Activated gamma-delta T cell treated with anti-CD3 and anti-CD28 coated beads, Interleukin-2, amount 50 U/mL, for 16 hours (primary cell): Measurements from ENCODE around the gene COL20A1.

Experiments used
- DNase-seq: peaks from one replicate; pipeline ENCODE4 v3.0.0-alpha.2; 2020; ENCODE audit warnings: low read depth

Gene COL20A1

DNA sequence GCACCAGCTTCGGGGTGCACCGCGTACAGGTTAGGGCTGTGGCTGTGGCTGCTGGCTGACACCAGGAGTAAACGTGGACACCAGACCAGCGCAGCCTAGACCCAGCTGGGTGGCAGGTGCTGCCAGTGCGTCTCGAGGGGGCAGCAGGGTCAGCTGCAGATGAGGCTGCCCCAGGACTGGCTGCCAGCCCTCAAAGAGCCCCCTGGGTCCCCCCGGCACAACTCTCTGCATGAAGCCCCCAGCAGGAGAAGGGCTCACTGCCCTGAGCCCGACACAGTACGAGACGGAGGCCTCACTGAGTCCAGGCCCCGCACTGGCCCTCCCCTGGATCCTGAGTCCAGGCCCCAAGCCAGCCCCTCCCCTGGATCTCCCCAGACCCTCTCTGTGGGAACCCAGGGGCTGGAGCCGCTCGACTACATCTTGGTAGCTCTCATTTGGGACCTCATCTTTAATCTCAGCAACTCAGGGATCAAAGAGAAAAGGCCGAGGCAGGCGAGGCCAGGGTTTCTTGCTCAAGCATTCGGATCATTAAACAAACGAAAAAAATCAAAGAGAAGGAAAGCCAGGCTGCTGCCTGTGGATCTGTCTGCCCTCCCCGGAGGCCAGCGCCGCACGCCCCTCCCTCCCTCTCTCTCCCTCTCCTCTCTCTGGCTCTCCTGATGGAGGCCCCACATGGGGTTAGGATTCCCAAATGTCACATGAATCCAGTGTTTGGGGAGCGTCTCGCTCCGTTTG, 31.8 kb upstream of the COL20A1 start:
- no peak for DNase-seq

DNA sequence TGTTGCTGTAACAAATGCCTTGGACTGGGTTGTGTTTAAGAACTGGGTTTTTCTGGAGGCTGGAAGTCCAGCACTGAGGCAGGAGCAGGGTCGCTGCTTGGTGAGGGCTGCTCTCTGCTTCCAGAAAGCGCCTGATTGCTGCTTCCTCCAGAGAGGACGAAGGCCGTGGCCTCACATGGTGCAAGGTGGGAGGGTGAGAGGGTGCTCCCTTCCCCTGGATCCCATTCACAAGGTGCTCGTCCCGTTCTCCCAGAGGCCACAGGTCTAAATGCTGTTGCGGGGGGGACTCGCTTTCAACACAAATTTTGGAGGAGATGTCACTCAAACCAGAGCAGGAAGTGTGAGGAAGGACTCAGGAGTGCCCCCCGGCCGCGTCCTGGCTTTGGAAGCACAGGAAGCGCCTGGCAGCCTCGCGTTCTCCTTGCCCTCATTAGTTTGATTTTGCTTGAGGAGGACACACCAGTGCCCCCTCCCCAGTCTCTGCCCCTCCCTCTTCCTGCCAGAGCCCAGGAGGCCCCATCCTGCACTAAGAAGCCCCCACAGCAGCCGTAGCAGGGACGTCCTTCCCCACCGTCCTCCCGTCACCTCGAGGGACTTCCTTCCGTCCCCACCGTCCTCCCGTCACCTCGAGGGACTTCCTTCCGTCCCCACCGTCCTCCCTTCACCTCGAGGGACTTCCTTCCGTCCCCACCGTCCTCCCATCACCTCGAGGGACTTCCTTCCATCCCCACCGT, 31.0 kb upstream of the COL20A1 start:
- no peak for DNase-seq

DNA sequence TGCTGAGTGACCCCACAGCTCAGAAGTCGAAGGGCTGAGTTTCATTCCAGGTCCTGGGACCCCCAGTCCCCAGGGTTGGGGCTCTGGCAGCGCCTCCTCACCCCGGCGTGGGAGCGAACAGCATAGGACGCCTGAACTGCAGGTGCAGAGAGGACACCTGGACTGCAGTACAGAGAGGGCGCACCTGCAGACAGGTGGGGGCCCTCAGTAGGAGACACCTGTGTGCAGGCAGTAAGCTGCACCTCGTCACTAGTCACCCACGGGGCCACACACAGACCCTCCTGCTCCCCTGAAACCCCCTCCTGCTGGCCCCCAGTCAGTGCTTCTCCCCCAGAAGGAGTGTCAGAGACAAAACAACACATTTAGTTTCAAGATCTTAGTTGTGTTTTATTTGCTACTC, 30.1 kb upstream of the COL20A1 start:
- DNase-seq, result no peak

DNA sequence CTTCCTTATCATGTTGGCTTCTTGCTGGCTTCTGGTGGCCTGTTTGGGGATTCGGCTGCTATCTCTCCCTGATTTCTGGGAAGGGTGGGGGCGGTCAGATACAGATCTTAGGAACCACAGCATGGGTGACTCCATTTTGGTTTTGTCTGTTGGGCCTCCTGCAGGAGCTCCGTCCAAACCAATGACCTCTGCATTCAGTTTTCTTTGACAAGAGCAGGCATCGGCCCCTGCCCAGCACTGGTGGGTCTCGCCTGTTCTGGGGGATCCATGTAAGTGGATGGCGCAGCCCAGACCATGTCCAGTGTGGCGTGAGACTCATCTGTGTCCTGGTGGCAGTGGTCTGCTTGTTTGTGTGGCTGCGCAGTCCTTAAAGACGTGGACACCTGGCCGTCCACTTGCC, 29.0 kb upstream of the COL20A1 start:
- no peak for DNase-seq

DNA sequence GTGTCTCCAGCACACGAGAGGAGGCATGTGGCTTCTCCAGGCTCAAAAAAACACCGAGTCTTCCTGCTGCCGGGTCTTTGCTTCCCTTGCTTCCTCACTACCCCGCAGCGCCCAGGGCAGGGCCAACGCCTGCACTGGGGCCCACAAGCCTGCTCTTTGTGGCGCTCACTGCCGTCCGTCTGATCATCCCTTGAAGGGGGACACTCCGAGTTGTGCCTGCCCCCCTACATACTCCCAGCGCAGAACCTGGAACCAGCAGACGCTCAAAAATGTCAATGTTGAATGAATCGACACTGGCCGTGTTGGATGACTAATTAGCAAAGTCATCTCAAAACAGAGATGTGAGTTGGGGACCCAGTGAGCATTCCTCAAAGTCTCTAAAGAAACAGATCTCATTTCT, 28.5 kb upstream of the COL20A1 start:
- DNase-seq, result no peak

DNA sequence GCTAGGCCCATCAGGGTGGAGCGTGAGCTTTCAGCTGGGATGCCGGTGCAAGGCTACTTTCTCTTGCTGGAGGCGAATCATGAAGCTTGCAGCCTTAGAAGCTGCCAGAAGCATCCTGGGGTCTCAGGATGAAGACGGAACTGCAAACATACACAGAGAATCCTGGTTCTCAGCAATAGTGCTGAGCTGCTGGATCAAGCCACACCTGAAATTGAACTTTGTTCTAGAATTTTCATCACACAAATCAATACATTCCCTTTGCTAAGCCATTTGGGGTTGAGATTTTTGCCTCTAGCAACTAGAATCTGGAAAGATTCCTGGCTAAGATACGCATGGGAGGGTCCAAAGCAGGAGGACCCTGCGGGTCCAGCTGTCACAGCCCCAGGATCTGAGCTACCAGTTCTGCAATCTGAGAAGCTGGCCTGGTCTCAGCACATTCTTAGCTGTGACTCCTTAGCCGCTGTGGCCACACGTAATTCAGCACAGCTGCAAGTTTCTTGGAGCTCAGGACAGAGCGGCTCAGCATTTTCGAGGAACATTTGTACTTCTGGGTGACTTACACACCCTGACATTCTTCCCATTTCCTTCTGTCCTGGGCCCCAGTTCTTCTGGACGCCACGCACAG, 27.0 kb upstream of the COL20A1 start:
- no peak for DNase-seq

DNA sequence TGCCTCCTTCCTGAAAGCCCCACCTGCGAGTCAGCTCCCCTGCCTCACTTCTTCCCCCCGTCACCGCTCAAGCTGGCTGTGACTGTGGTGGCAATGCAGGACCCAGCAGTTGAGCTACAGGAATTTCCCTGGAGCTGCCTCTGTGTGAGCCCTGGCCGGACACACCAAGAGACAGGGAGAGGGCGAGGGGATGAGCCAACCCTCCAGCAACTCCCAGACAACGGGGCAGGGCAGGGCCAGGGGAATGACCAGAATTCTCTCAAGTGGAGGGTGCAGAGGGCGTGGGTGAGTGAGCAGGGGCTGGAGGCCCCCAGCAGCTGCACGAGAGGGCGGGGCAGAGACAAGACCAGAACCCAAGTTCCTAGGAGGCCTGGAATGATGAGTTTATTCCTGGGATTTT, 25.3 kb upstream of the COL20A1 start:
- no peak for DNase-seq

DNA sequence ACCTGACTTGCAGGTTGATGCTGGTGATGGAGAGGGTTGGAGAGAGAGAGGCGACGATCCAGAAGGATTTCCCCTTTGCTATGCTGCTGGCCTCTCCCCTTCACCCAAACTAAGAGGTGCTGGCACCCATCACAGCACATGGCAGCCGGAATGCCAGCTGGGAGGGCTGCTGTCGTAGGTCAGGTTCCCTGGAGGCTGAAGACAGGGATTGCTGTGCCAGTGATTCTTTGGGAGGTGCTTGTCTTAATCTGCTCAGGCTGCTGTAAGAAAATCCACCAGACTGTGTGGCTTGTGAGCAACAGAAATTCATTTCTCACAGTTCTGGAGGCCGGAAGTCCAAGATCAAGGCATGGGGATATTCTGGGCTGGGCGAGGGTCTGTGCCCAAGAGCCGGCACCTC, 24.7 kb upstream of the COL20A1 start:
- DNase-seq, result no peak

DNA sequence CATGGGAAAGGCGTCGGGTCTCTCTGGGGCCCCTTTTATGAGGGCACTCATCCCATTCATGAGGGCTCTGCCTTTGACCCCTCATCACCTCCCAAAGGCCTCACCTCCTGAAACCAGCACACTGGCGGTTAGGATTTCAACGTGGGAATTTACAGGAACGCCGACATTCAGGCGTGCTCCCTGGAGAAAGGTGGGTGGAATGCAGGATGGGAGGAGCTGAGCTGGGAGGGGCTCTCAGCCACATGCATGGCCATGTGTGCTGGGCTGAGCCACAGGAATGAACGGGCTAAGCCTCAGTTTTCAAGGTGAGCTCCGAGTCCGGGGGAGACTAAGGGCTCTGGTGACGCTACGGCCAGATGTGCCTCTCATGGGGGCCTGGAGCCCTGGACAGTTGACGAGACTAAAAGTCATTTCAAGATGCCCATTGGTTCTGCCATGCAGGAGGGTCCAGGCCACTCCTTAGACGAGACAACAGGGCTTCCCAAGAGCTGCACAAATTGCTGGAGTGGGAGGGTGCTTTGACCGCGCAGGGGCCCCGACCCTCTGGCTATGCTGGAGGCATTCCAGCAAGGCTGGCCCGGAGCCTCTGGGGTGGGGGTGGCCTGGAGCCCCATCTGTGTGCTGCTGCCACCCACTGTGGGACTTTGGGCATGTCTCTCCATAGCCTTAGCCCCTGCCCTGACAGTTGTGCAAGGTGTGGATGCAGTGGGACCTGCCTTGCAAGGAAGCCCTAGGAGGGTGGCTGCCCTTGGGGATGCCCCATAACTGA, 24.1 kb upstream of the COL20A1 start:
- DNase-seq, result no peak

DNA sequence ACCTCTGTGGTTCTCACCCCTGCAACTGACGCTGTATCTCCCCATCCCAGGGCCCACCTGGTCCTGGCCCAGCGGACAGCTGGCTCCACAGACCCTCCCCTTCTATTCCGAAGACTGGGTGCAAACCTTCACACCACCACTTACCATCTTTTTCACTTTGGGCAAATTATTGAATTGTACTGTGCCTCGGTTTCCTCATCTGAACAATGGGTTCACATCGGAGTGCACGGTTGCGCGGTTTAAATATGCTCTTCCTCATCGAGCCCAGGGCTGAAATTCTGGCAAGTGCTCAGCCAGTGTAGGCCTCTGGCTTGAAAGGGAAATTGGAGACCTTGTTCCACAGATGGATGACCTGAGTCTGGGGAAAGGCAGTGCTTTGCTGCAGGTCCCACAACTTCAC, 23.3 kb upstream of the COL20A1 start:
- DNase-seq, result no peak

DNA sequence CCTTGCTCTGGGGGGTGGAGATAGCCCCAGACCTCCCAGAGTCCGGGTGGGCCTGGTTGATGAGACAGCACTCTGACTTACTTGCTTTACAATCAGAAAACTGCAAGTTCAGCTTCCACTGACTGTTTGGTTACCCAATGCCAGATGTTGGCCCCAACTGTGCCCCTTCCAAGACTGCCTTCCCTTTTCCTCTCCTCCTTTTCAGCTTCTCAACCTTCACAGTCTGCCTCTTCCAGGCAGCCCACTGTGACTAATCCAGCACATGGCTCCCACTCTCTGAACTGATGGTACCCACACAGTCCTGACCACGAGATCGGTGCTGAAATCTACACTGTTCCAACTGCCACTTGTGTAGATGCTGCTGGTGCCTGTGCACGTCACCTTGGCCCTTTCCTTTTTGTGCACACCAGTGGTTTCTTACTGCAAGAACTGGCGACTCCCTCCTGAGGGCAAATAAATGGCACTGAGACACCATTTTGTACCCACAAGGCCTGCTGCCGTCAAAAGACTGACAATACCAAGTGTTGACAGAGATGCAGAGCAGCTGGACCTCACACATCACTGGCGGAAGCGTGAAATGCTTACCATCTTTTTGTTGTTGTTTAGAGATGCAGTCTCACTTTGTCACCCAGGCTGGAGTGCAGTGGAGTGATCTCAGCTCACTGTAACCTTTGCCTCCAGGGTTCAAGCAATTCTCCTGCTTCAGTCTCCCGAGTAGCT, 22.2 kb upstream of the COL20A1 start:
- no peak for DNase-seq

DNA sequence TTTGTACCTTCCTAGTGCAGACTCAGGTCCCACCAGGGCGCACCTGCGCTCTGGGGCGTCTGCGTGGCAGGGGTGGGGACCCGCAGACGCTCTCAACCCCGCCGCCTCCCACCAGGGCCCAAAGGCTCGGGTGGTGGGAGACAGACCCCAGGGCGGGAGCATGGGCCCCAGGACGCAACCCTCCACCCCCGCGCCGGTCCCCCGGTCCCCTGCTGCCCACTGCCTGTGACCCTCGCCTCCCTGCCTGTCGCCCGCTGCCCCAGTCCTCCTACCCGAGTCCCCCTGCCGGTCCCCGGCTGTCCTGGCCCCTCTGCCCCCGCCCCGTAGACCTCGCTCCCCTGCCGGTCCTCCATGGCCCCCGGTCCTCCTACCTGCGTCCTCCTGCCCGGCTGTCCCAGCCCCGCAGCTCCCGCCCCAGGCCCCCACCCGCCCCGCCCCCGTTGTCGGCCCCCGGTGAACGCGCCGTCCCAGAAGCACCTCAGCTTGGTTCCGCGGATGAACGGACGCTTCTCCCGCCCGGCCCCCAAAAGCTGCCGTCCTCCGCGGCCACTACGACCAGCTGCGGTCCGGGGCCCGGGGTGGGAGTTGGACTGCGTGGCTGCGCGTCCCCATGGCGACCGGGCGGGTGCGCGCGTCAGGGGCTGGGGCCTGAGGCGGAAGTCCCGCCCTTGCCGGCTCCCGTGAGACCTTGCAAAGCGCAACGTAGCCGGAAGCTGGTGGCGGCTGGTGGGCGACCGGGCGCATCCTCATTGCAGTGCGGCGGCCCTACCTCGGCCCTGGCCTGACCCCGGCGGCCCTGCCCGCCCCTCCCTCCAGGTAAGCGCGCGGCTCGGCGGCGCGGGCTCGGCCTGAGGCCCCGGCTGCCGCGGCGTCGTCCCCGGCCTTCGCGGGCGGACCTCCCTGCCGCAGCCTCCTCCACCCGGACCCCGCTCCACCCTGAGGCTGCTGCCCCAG, 20.6 kb upstream of the COL20A1 start, which contains the start of gene ARFGAP1:
TSS of gene ARFGAP1 (plus strand) at position 709 of the 954 bp plus-strand sequence. CDS start 2,768 bp downstream, outside the sequence.
- peak; percentile 82 for DNase-seq

DNA sequence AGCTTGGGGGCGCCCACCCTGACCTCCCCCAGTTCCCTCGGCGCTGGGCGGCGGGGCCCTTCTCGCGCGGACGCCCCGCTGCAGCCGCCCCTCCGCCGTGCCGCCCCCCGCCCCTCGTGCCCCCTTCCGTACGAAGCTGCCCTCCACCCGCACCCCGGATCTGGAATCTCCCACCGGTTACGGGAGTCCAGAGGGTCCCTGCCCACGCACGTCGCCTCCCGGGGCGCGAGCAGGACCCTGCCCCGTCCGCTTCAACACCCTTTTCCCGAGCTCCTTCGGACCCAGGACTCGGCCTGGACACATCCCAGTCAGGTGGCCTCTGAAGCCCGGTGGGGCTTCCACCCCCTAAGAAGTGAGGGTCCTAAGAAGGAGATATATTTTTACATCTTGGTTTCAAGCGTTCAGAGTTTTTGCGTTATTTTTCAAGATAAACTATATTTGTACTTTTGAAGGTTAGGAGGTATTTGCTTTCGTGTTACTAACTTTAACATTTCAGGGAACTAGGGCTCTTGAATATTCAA, 19.9 kb upstream of the COL20A1 start:
- DNase-seq, result no peak

DNA sequence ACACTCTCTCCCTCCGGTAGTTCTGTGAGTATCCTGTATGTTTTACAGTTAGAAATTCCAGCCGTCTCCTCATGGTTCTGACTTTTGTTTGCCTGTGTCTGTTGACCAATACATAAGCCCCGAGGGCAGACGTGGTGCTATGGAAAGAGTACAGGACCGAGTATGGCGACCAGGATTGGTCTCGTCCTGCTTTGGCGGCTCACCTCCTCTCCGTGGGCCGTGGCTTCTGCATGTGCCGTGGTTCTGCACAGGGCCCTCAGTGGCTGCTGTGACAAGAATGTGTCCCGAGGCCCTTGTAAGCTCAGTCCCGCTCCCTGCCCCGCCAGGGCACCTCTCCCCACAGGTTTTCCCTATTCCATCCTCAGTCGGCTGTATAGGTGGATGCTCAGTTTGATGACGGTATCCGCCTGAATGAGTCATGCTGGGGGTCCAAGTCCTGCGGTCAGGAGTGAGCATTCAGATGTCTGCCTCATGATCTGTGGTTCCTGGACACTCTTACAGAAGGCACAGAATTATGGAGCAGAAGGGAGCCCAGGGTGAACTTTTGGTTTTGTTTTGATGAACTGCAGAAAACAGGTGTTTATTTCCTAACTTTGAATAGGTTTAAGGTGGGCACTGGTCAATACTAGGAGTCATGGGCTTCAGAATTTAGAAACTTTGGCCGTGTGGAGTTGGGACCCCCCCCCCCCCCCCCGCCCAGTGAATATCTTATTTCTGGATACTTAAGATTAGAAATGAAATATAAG, 19.2 kb upstream of the COL20A1 start:
- no peak for DNase-seq

DNA sequence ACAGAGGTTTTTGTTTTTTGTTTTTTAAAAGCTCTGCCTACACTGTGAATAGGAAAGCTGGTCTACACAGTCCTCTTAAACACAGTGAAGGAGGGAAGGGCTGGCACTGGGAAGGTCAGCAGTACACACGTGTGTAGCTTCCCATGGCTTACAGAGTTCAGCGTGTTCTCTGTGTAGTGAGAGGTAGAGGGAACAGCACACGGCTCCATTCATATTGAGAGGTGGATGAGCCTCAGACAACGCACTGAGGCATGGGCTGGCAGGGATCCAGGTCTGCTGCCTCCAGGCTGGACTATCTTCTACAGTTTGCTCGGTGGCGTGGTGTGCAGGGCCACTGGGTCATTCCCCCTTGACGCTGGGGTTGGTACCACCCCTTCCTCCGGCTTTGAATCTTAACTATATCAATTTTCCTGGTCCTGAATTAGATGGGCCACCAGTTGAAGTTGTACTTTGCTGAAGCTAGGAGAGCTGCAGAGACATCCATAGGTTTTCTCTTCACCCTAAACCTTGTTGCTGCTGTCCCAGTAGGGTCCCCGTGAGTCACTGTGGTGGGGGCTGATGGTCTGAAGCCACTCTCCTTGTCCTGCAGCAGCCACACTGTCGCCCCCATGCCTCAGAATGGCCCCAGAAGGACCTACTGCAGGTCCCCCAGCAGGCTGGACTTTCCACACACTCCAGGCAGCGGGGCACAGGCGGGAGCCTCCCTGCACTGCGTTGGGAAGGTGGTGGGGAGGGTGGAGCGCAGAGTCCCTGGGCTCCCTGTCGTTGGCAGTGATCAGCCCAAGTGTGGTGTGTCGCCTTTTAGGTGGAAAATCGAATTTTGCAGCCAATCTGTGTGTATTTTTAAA, 18.4 kb upstream of the COL20A1 start:
- DNase-seq, result no peak

DNA sequence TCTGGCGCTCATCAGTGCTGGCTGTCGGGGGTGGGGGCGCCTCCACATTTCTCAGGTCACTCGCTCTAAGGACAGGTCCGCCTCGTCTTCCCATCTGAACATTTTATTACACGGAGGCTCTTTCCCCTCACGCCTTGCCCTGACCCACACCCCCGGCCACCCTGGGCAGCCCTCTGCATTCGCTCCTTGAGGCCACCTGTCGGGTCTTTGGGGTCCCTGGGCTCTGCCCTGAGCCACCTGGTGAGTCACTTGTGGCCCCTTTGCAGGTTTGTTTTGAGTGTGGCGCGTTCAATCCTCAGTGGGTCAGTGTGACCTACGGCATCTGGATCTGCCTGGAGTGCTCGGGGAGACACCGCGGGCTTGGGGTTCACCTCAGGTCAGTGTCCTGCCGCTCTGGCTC, 17.2 kb upstream of the COL20A1 start:
- no peak for DNase-seq

DNA sequence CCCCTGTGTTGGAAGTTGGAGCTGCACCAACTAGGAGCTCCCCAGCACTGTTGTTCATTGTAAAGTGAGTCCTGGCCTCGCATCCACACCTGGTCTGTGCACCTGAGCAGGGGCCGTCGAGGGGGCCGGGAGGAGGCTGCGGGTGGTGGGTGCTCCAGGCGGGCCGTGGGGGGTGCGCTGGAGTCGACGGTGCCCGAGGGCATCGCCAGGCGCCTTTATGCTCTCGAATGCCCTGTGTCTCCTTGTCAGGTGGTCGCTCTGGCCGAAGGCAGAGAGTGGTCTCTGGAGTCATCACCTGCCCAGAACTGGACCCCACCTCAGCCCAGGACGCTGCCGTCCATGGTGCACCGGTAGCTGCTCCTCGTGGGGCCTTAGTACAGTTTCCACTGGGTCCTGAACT, 16.0 kb upstream of the COL20A1 start:
- DNase-seq, result no peak

DNA sequence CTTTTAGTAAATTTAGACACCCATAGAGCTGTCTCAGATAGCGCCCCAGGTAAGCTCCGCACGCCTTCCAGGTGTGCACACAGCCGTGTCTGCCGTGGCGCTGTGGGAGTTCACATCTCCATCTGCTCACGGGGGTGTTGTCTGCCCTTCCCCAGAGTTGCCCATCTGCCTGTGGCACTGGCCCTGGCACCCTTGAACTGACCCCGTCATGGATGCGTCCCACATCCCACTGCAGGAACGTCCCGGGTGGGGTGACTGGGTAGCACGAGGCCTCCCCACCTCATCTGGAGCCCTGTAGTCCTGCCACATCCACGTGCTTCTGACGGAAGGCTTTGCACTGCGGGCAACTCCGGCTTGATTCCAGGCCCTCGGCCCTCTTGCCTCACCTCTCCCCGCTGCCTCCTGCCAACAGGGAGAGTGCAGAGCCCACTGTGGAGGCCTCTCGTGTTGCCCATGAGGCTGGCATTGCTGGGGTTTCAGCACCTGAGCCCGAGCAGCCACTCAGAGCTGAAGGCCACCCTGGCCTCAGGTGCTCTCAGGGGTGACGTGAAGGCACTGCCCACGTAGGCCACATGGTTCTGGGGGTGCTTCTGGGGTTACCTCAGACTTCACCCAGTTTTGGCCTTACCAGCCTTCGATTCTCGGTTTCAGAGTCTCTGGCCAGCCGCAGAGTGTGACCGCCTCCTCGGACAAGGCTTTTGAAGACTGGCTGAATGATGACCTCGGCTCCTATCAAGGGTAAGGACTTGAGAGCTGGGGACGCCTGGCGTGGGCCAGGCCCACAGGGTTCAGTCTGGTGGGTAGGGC, 15.3 kb upstream of the COL20A1 start:
- DNase-seq, result no peak
